Right renal pelvis (tissue), 4 donors: Measurements from ENCODE around the gene MGAM2. TPM values are rescaled to one million over a fixed set of nuclear protein-coding genes. Genes with fewer than 3 reads are reported as not detected.
"Not testable (repeated sequence)": the region's sequence is repeated elsewhere in the genome, so short reads cannot be mapped to it uniquely, and the experiment has no call there.

Experiments
- DNase-seq, 4 donors: peaks; one replicate each; pipeline ENCODE4 v3.0.0-alpha.2; 2013; ENCODE audit warnings: low read depth in 4 of 4, low spot score in 3 of 4, missing footprints in 1 of 4
- polyA plus RNA-seq, 4 donors: library from polyadenylated mRNA; unstranded; fragments of 120-200 nt; gene quantifications; one replicate each; pipeline ENCODE4 v1.2.1, GENCODE V29; 2013; ENCODE audit not compliant: insufficient read length in 4 of 4

The MGAM2 gene
- under 1 TPM; 0.51 to 0.83 (median 0.58) TPM for polyA plus RNA-seq

GRCh38 chr7:142111499-142111898, at the start of gene MGAM2:
Gene MGAM2 (plus strand): TSS chr7:142111718. CDS start chr7:142116874, 5,156 bp downstream.
- DNase-seq = no peak

GRCh38 chr7:142063551-142064442, 47.7 kb upstream of the MGAM2 start:
- no peak for DNase-seq

- no peak for DNase-seq
These were observed 45.0 kb upstream of the MGAM2 start for GRCh38 chr7:142066536-142066935.

- DNase-seq = no peak
These were observed 33.8 kb upstream of the MGAM2 start for GRCh38 chr7:142077762-142078161.

GRCh38 chr7:142083605-142084004, 27.9 kb upstream of the MGAM2 start:
- DNase-seq = no peak

GRCh38 chr7:142085428-142085827, 26.1 kb upstream of the MGAM2 start:
- no peak for DNase-seq

GRCh38 chr7:142088022-142088714, 23.4 kb upstream of the MGAM2 start:
- DNase-seq = no peak

- DNase-seq = no peak
These were observed 22.5 kb upstream of the MGAM2 start for GRCh38 chr7:142089035-142089434.

GRCh38 chr7:142091961-142092360, 19.6 kb upstream of the MGAM2 start:
- no peak for DNase-seq

- DNase-seq = no peak
These were observed 16.7 kb upstream of the MGAM2 start for GRCh38 chr7:142094861-142095260.

GRCh38 chr7:142097571-142097970, 13.9 kb upstream of the MGAM2 start:
- DNase-seq = no peak

GRCh38 chr7:142098004-142098403, 13.5 kb upstream of the MGAM2 start:
- no peak for DNase-seq

- not testable (repeated sequence) for DNase-seq
These were observed 12.2 kb upstream of the MGAM2 start for GRCh38 chr7:142099347-142099746.

- no peak for DNase-seq
These were observed 10.9 kb upstream of the MGAM2 start for GRCh38 chr7:142100634-142101033.

- DNase-seq = not testable (repeated sequence)
These were observed 9.7 kb upstream of the MGAM2 start for GRCh38 chr7:142101794-142102193.

GRCh38 chr7:142104550-142105527, 6.7 kb upstream of the MGAM2 start:
- no peak for DNase-seq

- no peak for DNase-seq
These were observed 2.6 kb upstream of the MGAM2 start for GRCh38 chr7:142108728-142109505.

- no peak for DNase-seq
These were observed 1.4 kb upstream of the MGAM2 start for GRCh38 chr7:142110098-142110497.

- no peak for DNase-seq
These were observed 880 bp upstream of the MGAM2 start for GRCh38 chr7:142110638-142111037.

- DNase-seq = no peak
These were observed 568 bp downstream of the MGAM2 start for GRCh38 chr7:142112086-142112485.
